ENCODE data around the gene ADGRF1.

The ADGRF1 gene

GRCh38 chr6:46974786-46975185 is 67.3 kb downstream of the ADGRF1 start:
- DNase-seq: no peak

- DNase-seq: no peak
Measured at GRCh38 chr6:46973029-46973428, 69.1 kb downstream of the ADGRF1 start.

- DNase-seq: no peak
Measured at GRCh38 chr6:46972531-46972930, 69.6 kb downstream of the ADGRF1 start.

- no peak for DNase-seq
Measured at GRCh38 chr6:46969206-46969605, 72.9 kb downstream of the ADGRF1 start.

GRCh38 chr6:46967826-46968349 is 74.2 kb downstream of the ADGRF1 start:
- DNase-seq: no peak

- DNase-seq: no peak
Measured at GRCh38 chr6:46964716-46965519, 77.2 kb downstream of the ADGRF1 start.

GRCh38 chr6:46963626-46964025 is 78.5 kb downstream of the ADGRF1 start:
- DNase-seq: no peak

GRCh38 chr6:46963039-46963438 is 79.1 kb downstream of the ADGRF1 start:
- DNase-seq: no peak

GRCh38 chr6:46961711-46962110 is 80.4 kb downstream of the ADGRF1 start:
- no peak for DNase-seq

- no peak for DNase-seq
Measured at GRCh38 chr6:46961232-46961631, 80.9 kb downstream of the ADGRF1 start.

GRCh38 chr6:46959419-46959818 is 82.7 kb downstream of the ADGRF1 start:
- no peak for DNase-seq

GRCh38 chr6:46956409-46956808 is 85.7 kb downstream of the ADGRF1 start:
- no peak for DNase-seq

- peak; percentile 44 for DNase-seq
Measured at GRCh38 chr6:46954837-46955451, 87.2 kb downstream of the ADGRF1 start.

GRCh38 chr6:46953921-46954320 is 88.2 kb downstream of the ADGRF1 start:
- DNase-seq: no peak

- no peak for DNase-seq
Measured at GRCh38 chr6:46949632-46950280, 92.4 kb downstream of the ADGRF1 start.

GRCh38 chr6:46948699-46949098 is 93.4 kb downstream of the ADGRF1 start:
- DNase-seq: no peak
